ENCODE results near the gene INTS11. TPM values are rescaled to one million over a fixed set of nuclear protein-coding genes. Genes with fewer than 3 reads are reported as not detected.

The INTS11 gene
- total and polyA plus RNA-seq, 9 of the 15 experiments (the other 6 are each of a cell fraction or from before 2014, with no cell fraction given) = 3.6 to 183 (median 110) TPM

- TF ChIP-seq ZNF232 (CRISPR knock-in tag; IDR thresholded peaks at IDR 0.05) = no peak
- TF ChIP-seq CXXC5 (CRISPR knock-in tag; IDR thresholded peaks at IDR 0.05) = no peak; the same call in 1 of the 2 replicates
- TF ChIP-seq PHB (CRISPR knock-in tag; IDR thresholded peaks at IDR 0.05) = no peak
- no peak for TF ChIP-seq SPI1 (IDR thresholded peaks at IDR 0.05; ENCODE audit: borderline replicate concordance, low read depth, low read length)
- peak; percentile 80; the same call in 1 of the 2 replicates for TF ChIP-seq BHLHE40 (IDR thresholded peaks at IDR 0.05; ENCODE audit: low read length)
- TF ChIP-seq BCL6 (CRISPR knock-in tag; IDR thresholded peaks at IDR 0.05) = no peak
- TF ChIP-seq NFE2 (IDR thresholded peaks at IDR 0.05; ENCODE audit: low read depth) = no peak
- TF ChIP-seq ZNF586 (CRISPR knock-in tag; conservative IDR thresholded peaks at IDR 0.05) = no peak
- no peak; the same call in 1 of the 2 replicates for TF ChIP-seq ZBTB40 (IDR thresholded peaks at IDR 0.05)
- no peak for TF ChIP-seq ZBTB40 (CRISPR knock-in tag; IDR thresholded peaks at IDR 0.05)
- TF ChIP-seq HOXB6 (CRISPR knock-in tag; IDR thresholded peaks at IDR 0.05; ENCODE audit: borderline replicate concordance) = no peak
- no peak for TF ChIP-seq E2F1 (CRISPR knock-in tag; IDR thresholded peaks at IDR 0.05)
- no peak for TF ChIP-seq GABPA (tag; conservative IDR thresholded peaks at IDR 0.05; ENCODE audit: low read depth)
- TF ChIP-seq LCOR (CRISPR knock-in tag; IDR thresholded peaks at IDR 0.05) = peak; percentile 49; the same call in 1 of the 2 replicates
- no peak for TF ChIP-seq GABPB2 (CRISPR knock-in tag; conservative IDR thresholded peaks at IDR 0.05)
- TF ChIP-seq ZNF830 (CRISPR knock-in tag; IDR thresholded peaks at IDR 0.05) = no peak
- TF ChIP-seq PHF8 (IDR thresholded peaks at IDR 0.05; ENCODE audit: borderline replicate concordance, low read length) = no peak
- TF ChIP-seq ETV5 (CRISPR knock-in tag; IDR thresholded peaks at IDR 0.05; ENCODE audit: low read depth) = no peak
- peak; percentile 15; the same call in 1 of the 2 replicates for TF ChIP-seq GABPB1 (CRISPR knock-in tag; IDR thresholded peaks at IDR 0.05)
These were observed 15.0 kb downstream of the INTS11 start (continued) for GRCh38 chr1:1309251-1310108.

All from K562 (cell line).